ENCODE results near the gene SRR. TPM values are rescaled to one million over a fixed set of nuclear protein-coding genes. Genes with fewer than 3 reads are reported as not detected.

SRR gene
- total and polyA plus RNA-seq, 9 of the 15 experiments (the other 6 are each of a cell fraction or from before 2014, with no cell fraction given), result 5.0 to 19.4 (median 7.9) TPM

DNA sequence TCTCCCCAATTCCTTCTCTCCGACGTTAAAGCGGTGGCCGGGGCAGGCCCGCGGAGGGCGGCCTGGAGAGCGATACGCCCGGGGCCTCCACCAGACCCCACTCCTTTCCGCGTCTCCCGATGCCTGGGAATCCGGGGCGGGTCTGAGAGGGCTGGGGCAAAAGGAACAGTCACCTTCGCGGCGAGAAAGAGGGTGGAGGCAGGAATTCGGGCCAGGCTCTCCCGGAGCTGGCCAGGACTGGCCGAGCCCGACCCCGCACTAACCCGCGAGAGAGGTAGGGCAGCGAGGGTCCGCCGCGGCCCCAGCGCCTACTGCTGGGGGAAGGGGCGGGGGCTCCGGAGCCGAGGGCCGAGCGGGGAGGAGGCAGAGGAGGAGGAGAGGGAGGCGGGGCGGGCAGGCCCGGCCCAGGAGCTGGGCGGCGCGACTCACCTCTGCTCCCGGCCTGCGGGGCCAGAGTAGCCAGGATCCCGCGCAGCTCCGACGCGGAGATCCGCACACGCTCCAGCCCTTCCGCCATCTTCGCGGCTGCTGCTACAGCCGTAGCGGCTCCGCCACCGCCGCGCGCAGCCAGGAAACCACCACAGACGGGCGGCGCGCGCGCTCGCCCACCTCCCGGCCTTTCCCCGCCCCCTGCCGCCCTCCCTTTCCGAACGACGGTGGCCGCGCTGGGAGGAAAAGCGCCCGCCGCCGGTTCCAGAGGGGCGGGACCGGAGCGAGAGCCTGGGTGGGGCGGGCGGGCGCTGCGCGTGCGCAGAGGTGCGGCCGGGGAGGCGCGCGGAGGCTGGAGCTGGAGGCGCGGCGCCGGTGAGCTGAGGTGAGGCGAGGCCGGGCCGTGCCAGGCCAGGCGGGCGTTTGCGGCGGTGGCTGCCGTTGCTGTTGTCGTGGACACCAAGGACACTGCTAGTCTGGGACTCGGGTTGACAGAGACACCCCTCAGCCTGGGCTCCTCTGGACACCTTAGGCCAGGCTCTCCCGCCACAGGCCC, at the start of gene SRR, which contains the start of gene SMG6 (continued):
- TF ChIP-seq PHF8 (IDR thresholded peaks at IDR 0.05; ENCODE audit: borderline replicate concordance, low read length) (peak; percentile 91; the same call in 1 of the 2 replicates), CREB1 (IDR thresholded peaks at IDR 0.05) (no peak), CREB1 (CRISPR knock-in tag; IDR thresholded peaks at IDR 0.05) (no peak), KDM5B (IDR thresholded peaks at IDR 0.05; ENCODE audit: insufficient replicate concordance, low read depth, low read length) (peak; percentile 88), TGIF2 (CRISPR knock-in tag; IDR thresholded peaks at IDR 0.05) (no peak), SMARCB1 (IDR thresholded peaks at IDR 0.05; ENCODE audit: insufficient read length, low read depth) (no peak), NCOR1 (IDR thresholded peaks at IDR 0.05) (no peak), CREBBP (IDR thresholded peaks at IDR 0.05; ENCODE audit: low read depth, low read length) (no peak), POLR2AphosphoS2 (IDR thresholded peaks at IDR 0.05; ENCODE audit: low read length) (no peak), HOXB6 (CRISPR knock-in tag; IDR thresholded peaks at IDR 0.05; ENCODE audit: borderline replicate concordance) (no peak), HDGF (IDR thresholded peaks at IDR 0.05) (no peak), ATF7 (IDR thresholded peaks at IDR 0.05) (no peak; the same call in 1 of the 2 replicates), ATF3 (IDR thresholded peaks at IDR 0.05) (no peak), ATF3 (CRISPR knock-in tag; conservative IDR thresholded peaks at IDR 0.05) (no peak), NRF1 (conservative IDR thresholded peaks at IDR 0.05 in 1 of 2, IDR thresholded peaks at IDR 0.05 in 1 of 2) (peak; percentile 91 to 92), BRCA1 (IDR thresholded peaks at IDR 0.05) (no peak), BRCA1 (CRISPR knock-in tag; IDR thresholded peaks at IDR 0.05) (no peak)
- TF ChIP-seq, protein P1, sequence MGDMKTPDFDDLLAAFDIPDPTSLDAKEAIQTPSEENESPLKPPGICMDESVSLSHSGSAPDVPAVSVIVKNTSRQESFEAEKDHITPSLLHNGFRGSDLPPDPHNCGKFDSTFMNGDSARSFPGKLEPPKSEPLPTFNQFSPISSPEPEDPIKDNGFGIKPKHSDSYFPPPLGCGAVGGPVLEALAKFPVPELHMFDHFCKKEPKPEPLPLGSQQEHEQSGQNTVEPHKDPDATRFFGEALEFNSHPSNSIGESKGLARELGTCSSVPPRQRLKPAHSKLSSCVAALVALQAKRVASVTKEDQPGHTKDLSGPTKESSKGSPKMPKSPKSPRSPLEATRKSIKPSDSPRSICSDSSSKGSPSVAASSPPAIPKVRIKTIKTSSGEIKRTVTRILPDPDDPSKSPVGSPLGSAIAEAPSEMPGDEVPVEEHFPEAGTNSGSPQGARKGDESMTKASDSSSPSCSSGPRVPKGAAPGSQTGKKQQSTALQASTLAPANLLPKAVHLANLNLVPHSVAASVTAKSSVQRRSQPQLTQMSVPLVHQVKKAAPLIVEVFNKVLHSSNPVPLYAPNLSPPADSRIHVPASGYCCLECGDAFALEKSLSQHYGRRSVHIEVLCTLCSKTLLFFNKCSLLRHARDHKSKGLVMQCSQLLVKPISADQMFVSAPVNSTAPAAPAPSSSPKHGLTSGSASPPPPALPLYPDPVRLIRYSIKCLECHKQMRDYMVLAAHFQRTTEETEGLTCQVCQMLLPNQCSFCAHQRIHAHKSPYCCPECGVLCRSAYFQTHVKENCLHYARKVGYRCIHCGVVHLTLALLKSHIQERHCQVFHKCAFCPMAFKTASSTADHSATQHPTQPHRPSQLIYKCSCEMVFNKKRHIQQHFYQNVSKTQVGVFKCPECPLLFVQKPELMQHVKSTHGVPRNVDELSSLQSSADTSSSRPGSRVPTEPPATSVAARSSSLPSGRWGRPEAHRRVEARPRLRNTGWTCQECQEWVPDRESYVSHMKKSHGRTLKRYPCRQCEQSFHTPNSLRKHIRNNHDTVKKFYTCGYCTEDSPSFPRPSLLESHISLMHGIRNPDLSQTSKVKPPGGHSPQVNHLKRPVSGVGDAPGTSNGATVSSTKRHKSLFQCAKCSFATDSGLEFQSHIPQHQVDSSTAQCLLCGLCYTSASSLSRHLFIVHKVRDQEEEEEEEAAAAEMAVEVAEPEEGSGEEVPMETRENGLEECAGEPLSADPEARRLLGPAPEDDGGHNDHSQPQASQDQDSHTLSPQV (IDR thresholded peaks at IDR 0.05), result peak; percentile 43
- TF ChIP-seq, protein P2, sequence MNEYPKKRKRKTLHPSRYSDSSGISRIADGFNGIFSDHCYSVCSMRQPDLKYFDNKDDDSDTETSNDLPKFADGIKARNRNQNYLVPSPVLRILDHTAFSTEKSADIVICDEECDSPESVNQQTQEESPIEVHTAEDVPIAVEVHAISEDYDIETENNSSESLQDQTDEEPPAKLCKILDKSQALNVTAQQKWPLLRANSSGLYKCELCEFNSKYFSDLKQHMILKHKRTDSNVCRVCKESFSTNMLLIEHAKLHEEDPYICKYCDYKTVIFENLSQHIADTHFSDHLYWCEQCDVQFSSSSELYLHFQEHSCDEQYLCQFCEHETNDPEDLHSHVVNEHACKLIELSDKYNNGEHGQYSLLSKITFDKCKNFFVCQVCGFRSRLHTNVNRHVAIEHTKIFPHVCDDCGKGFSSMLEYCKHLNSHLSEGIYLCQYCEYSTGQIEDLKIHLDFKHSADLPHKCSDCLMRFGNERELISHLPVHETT (CRISPR knock-in tag; conservative IDR thresholded peaks at IDR 0.05 in 1 of 2, IDR thresholded peaks at IDR 0.05 in 1 of 2), result peak in 1 of 2 experiments; percentile 38; a peak in 1 of 4 replicates
